Smooth muscle cell (in vitro differentiated cells): ENCODE data around the gene RBBP5. TPM values are rescaled to one million over a fixed set of nuclear protein-coding genes. Genes with fewer than 3 reads are reported as not detected.

ENCODE experiments used
- DNase-seq: peaks from one replicate; lab custom pipeline; 2025; ENCODE audit not compliant: unreplicated experiment; lab: John Stamatoyannopoulos, UW
- H2AFZ ChIP-seq: fragments of 200-600 bp; sonication (generic); 2 replicates; pipeline ENCODE4 v1.6.0; 2016; ENCODE audit warnings: antibody characterized with exemption, low read depth, mild to moderate bottlenecking
- H3F3A ChIP-seq: fragments of 200-600 bp; sonication (generic); 2 replicates; pipeline ENCODE4 v1.6.0; 2017; ENCODE audit warnings: antibody characterized with exemption, low read depth
- H3K27ac ChIP-seq: fragments of 200-600 bp; sonication (generic); 2 replicates; pipeline ENCODE4 v1.5.1; 2016; ENCODE audit warnings: low read depth, mild to moderate bottlenecking
- H3K27me3 ChIP-seq: fragments of 200-600 bp; sonication (generic); 2 replicates; pipeline ENCODE4 v1.6.1; 2016; ENCODE audit warnings: low read depth, mild to moderate bottlenecking
- H3K36me3 ChIP-seq: fragments of 200-600 bp; sonication (generic); 2 replicates; pipeline ENCODE4 v1.5.1; 2016; ENCODE audit warnings: low read depth
- H3K4me1 ChIP-seq: fragments of 200-600 bp; sonication (generic); 2 replicates; pipeline ENCODE4 v1.5.1; 2016; ENCODE audit warnings: low read depth
- H3K4me2 ChIP-seq: fragments of 200-600 bp; sonication (generic); 2 replicates; pipeline ENCODE4 v1.6.0; 2016; ENCODE audit warnings: mild to moderate bottlenecking
- H3K4me3 ChIP-seq: fragments of 200-600 bp; sonication (generic); 2 replicates; pipeline ENCODE4 v1.5.1; 2016; ENCODE audit warnings: mild to moderate bottlenecking
- H3K79me2 ChIP-seq: fragments of 200-600 bp; sonication (generic); 2 replicates; pipeline ENCODE4 v1.6.0; 2016; ENCODE audit warnings: low read depth, mild to moderate bottlenecking
- H3K9ac ChIP-seq: fragments of 200-600 bp; sonication (generic); 2 replicates; pipeline ENCODE4 v1.6.0; 2016; ENCODE audit warnings: low read depth
- H3K9me3 ChIP-seq: fragments of 200-600 bp; sonication (generic); replicated peaks from 2 replicates; pipeline ENCODE4 v1.5.1; 2016; ENCODE audit warnings: low read depth
- H4K20me1 ChIP-seq: fragments of 200-600 bp; sonication (generic); 2 replicates; pipeline ENCODE4 v1.6.0; 2016; ENCODE audit warnings: low read depth
- CTCF ChIP-seq: fragments of 200-600 bp; sonication (generic); IDR thresholded peaks from 2 replicates; pipeline ENCODE4 v1.5.1; 2017; ENCODE audit warnings: borderline replicate concordance, mild to moderate bottlenecking, antibody characterized with exemption; ENCODE audit not compliant: insufficient read depth, poor library complexity, severe bottlenecking
- WGBS: methylation state at CpG from one replicate; pipeline ENCODE4 v1.1.7; 2016; ENCODE audit warnings: low lambda C conversion rate; 5-methylcytosine and 5-hydroxymethylcytosine counted together
- polyA plus RNA-seq: library from polyadenylated mRNA; unstranded; fragments of >200 nt; fragmentation: Nextera tagmentation; extraction: Ambion mirVana; gene quantifications from 2 replicates; pipeline ENCODE4 v1.2.1, GENCODE V29; 2016
- total RNA-seq: library from RNA; depleted of rRNA; stranded (reverse); fragments of >200 nt; gene quantifications from 2 replicates; pipeline ENCODE4 v1.2.3, GENCODE V29; 2014

RBBP5 gene
- total and polyA plus RNA-seq, 2 experiments from 2014 or later: 12.8 to 18.8 TPM

GRCh38 chr1:205046870-205047269 lies 74.9 kb downstream of the RBBP5 start:
- Histone ChIP-seq H3K79me2 (no peaks in the 10 kb centered on the region), H3K4me2 (no peak overlapping the region), H2AFZ (no peak overlapping the region), H3K9ac (no peak overlapping the region), H3K4me1 (peaks cover 19% of the 10 kb centered on the region), H4K20me1 (no peaks in the 10 kb centered on the region), H3K9me3 (no peaks in the 10 kb centered on the region), H3K4me3 (no peak overlapping the region), H3F3A (no peaks in the 10 kb centered on the region), H3K36me3 (no peaks in the 10 kb centered on the region), H3K27me3 (peaks cover 62% of the 10 kb centered on the region), H3K27ac (no peak overlapping the region)
- 57% methylated on average over 4 of the region's 4 CpGs for WGBS
- DNase-seq: no peak
- TF ChIP-seq CTCF: no peak

- no peaks in the 10 kb centered on the region for H4K20me1 ChIP-seq
- WGBS: 67% methylated on average over 11 of the region's 11 CpGs
- H3K4me1 ChIP-seq: peaks cover 19% of the 10 kb centered on the region
- no peaks in the 10 kb centered on the region for H3F3A ChIP-seq
- DNase-seq: no peak
- no peaks in the 10 kb centered on the region for H3K36me3 ChIP-seq
- no peak overlapping the region for H3K9ac ChIP-seq
- no peak overlapping the region for H3K4me2 ChIP-seq
- TF ChIP-seq CTCF: no peak
- no peak overlapping the region for H3K4me3 ChIP-seq
- no peak overlapping the region for H2AFZ ChIP-seq
- H3K27ac ChIP-seq: no peak overlapping the region
- H3K9me3 ChIP-seq: no peaks in the 10 kb centered on the region
- H3K79me2 ChIP-seq: no peaks in the 10 kb centered on the region
- H3K27me3 ChIP-seq: peaks cover 79% of the 10 kb centered on the region
These were observed 76.6 kb downstream of the RBBP5 start for GRCh38 chr1:205045146-205045545.

- WGBS: 73% methylated on average over 5 of the region's 5 CpGs
- H3K79me2 ChIP-seq: no peaks in the 10 kb centered on the region
- TF ChIP-seq CTCF: no peak
- no peak overlapping the region for H2AFZ ChIP-seq
- no peaks in the 10 kb centered on the region for H3K36me3 ChIP-seq
- no peaks in the 10 kb centered on the region for H3F3A ChIP-seq
- no peak overlapping the region for H3K9ac ChIP-seq
- H3K4me2 ChIP-seq: no peak overlapping the region
- peaks cover 83% of the 10 kb centered on the region for H3K27me3 ChIP-seq
- no peaks in the 10 kb centered on the region for H3K9me3 ChIP-seq
- no peaks in the 10 kb centered on the region for H4K20me1 ChIP-seq
- peaks cover 19% of the 10 kb centered on the region for H3K4me1 ChIP-seq
- no peak overlapping the region for H3K4me3 ChIP-seq
- H3K27ac ChIP-seq: no peak overlapping the region
- DNase-seq: no peak
These were observed 77.0 kb downstream of the RBBP5 start for GRCh38 chr1:205044741-205045140.

- Histone ChIP-seq H3K9ac (no peak overlapping the region), H3K4me1 (peaks cover 19% of the 10 kb centered on the region), H3K9me3 (no peaks in the 10 kb centered on the region), H3F3A (no peaks in the 10 kb centered on the region), H3K4me2 (no peak overlapping the region), H3K36me3 (no peaks in the 10 kb centered on the region), H3K4me3 (no peak overlapping the region), H2AFZ (no peak overlapping the region), H4K20me1 (no peaks in the 10 kb centered on the region), H3K27ac (no peak overlapping the region), H3K27me3 (peaks cover 92% of the 10 kb centered on the region), H3K79me2 (no peaks in the 10 kb centered on the region)
- TF ChIP-seq CTCF: no peak
- no peak for DNase-seq
- WGBS: 64% methylated on average over 3 of the region's 4 CpGs
These were observed 77.9 kb downstream of the RBBP5 start for GRCh38 chr1:205043866-205044265.
